Measurements from ENCODE around the gene GPR152.
"Not testable (repeated sequence)": the region's sequence is repeated elsewhere in the genome, so short reads cannot be mapped to it uniquely, and the experiment has no call there.

Gene GPR152

GRCh38 chr11:67407688-67408163, 44.8 kb downstream of the GPR152 start:
- no peak for DNase-seq

GRCh38 chr11:67406969-67407687, 45.4 kb downstream of the GPR152 start:
- DNase-seq, result no peak

- no peak for DNase-seq
These were observed 46.0 kb downstream of the GPR152 start for GRCh38 chr11:67406420-67406968.

- no peak for DNase-seq
These were observed 46.7 kb downstream of the GPR152 start for GRCh38 chr11:67405688-67406339.

- no peak for DNase-seq
These were observed 47.3 kb downstream of the GPR152 start for GRCh38 chr11:67405196-67405567.

GRCh38 chr11:67404515-67405195, 47.9 kb downstream of the GPR152 start:
- DNase-seq, result no peak

- not testable (repeated sequence) for DNase-seq
These were observed 49.4 kb downstream of the GPR152 start for GRCh38 chr11:67403085-67403484.

- DNase-seq, result not testable (repeated sequence)
These were observed 50.2 kb downstream of the GPR152 start for GRCh38 chr11:67402192-67402839.

- peak; percentile 62 for DNase-seq
These were observed 50.9 kb downstream of the GPR152 start, which contains the start of gene PPP1CA for GRCh38 chr11:67401495-67402191. Gene PPP1CA, minus strand, starts transcription at chr11:67401858. Its CDS starts 76 bp downstream, at chr11:67401782.

Data from NCI-H1417 treated with DMSO at 0.1 percent for 48 hours (cell line).